ENCODE data around the gene USH1C. TPM values are rescaled to one million over a fixed set of nuclear protein-coding genes. Genes with fewer than 3 reads are reported as not detected.

USH1C gene
- total and polyA plus RNA-seq, 12 donors, result 0.22 to 1.9 (median 0.97) TPM; not detected in 9

GRCh38 chr11:17561526-17561925 lies 17.3 kb upstream of the USH1C start:
- intact Hi-C loops (cut with DNase I), result no loop called here
- peak in 2 of 8 donors; percentile 13 to 17 for ATAC-seq
- Histone ChIP-seq H3K4me3 (no peak overlapping the region), H3K36me3 (no peaks in the 10 kb centered on the region), H3K9me3 (no peaks in the 10 kb centered on the region), H3K27me3 (peaks cover 0 to 7% (median 0%) of the 10 kb centered on the region in 7 donors), H3K27ac (no peak overlapping the region), H3K4me1 (peaks cover 0 to 7% (median 0%) of the 10 kb centered on the region in 9 donors)
- TF ChIP-seq CTCF (IDR thresholded peaks at IDR 0.05), result no peak
- no peak for DNase-seq
- WGBS, 2 donors, result 80 to 86% methylated on average over 9 of the region's 9 CpGs

- Histone ChIP-seq H3K27ac (no peak overlapping the region), H3K4me1 (peaks cover 0 to 7% (median 0%) of the 10 kb centered on the region in 9 donors), H3K4me3 (no peak overlapping the region), H3K27me3 (peaks cover 0 to 7% (median 0%) of the 10 kb centered on the region in 7 donors), H3K9me3 (no peaks in the 10 kb centered on the region), H3K36me3 (no peaks in the 10 kb centered on the region)
- ATAC-seq (no peak), DNase-seq (no peak)
- no peak for TF ChIP-seq CTCF (IDR thresholded peaks at IDR 0.05)
- 84 to 95% methylated on average over 4 of the region's 4 CpGs for WGBS, 2 donors
- intact Hi-C loops (cut with DNase I), result no loop called here
Observed at GRCh38 chr11:17561111-17561415, 16.8 kb upstream of the USH1C start.

GRCh38 chr11:17560281-17561110 lies 16.3 kb upstream of the USH1C start:
- ATAC-seq (no peak), DNase-seq (no peak)
- H3K4me1 ChIP-seq, result peaks cover 0 to 7% (median 0%) of the 10 kb centered on the region in 9 donors
- no peak overlapping the region for H3K27ac ChIP-seq
- no peak overlapping the region for H3K4me3 ChIP-seq
- H3K27me3 ChIP-seq, result peaks cover 0 to 7% (median 0%) of the 10 kb centered on the region in 7 donors
- TF ChIP-seq CTCF (IDR thresholded peaks at IDR 0.05), result no peak
- 49 to 56% methylated on average over 12 of the region's 12 CpGs for WGBS, 2 donors
- no peaks in the 10 kb centered on the region for H3K36me3 ChIP-seq
- intact Hi-C loops (cut with DNase I), result no loop called here
- no peaks in the 10 kb centered on the region for H3K9me3 ChIP-seq

- peaks cover 0 to 7% (median 0%) of the 10 kb centered on the region in 7 donors for H3K27me3 ChIP-seq
- H3K4me1 ChIP-seq, result peaks cover 0 to 6% (median 0%) of the 10 kb centered on the region in 9 donors
- no peak overlapping the region for H3K27ac ChIP-seq
- intact Hi-C loops (cut with DNase I), result no loop called here
- ATAC-seq (no peak), DNase-seq (no peak)
- WGBS, 2 donors, result 78 to 80% methylated on average over 9 of the region's 9 CpGs
- H3K36me3 ChIP-seq, result no peaks in the 10 kb centered on the region
- no peak for TF ChIP-seq CTCF (IDR thresholded peaks at IDR 0.05)
- no peak overlapping the region for H3K4me3 ChIP-seq
- H3K9me3 ChIP-seq, result no peaks in the 10 kb centered on the region
Observed at GRCh38 chr11:17559341-17560087, 15.3 kb upstream of the USH1C start.
